Endothelial cell (in vitro differentiated cells): ENCODE data around the gene GPD1. TPM values are rescaled to one million over a fixed set of nuclear protein-coding genes. Genes with fewer than 3 reads are reported as not detected.

Experiments used
- DNase-seq: peaks from one replicate; pipeline ENCODE4 v3.0.0; 2021; ENCODE audit warnings: low spot score
- H3K27ac Mint-ChIP-seq: one replicate; pipeline ENCODE4 v1.8.0; 2021; ENCODE audit warnings: mixed read lengths, inconsistent platforms; ENCODE audit not compliant: unreplicated experiment
- H3K27me3 Mint-ChIP-seq: one replicate; pipeline ENCODE4 v1.8.0; 2021; ENCODE audit warnings: mild to moderate bottlenecking, moderate library complexity, mixed read lengths, inconsistent platforms; ENCODE audit not compliant: unreplicated experiment
- H3K36me3 Mint-ChIP-seq: one replicate; pipeline ENCODE4 v1.8.0; 2021; ENCODE audit warnings: mild to moderate bottlenecking, low read depth, mixed read lengths, inconsistent platforms; ENCODE audit not compliant: unreplicated experiment
- H3K4me1 Mint-ChIP-seq: one replicate; pipeline ENCODE4 v1.8.0; 2021; ENCODE audit warnings: mild to moderate bottlenecking, mixed read lengths, inconsistent platforms; ENCODE audit not compliant: unreplicated experiment
- H3K4me3 Mint-ChIP-seq: one replicate; pipeline ENCODE4 v1.8.0; 2021; ENCODE audit warnings: mild to moderate bottlenecking, mixed read lengths, inconsistent platforms; ENCODE audit not compliant: unreplicated experiment
- H3K9me3 Mint-ChIP-seq: one replicate; pipeline ENCODE4 v1.8.0; 2021; ENCODE audit warnings: mixed read lengths, inconsistent platforms; ENCODE audit not compliant: unreplicated experiment
- CTCF ChIP-seq: fragments of 200-600 bp; sonication (generic); IDR thresholded peaks from one replicate; pipeline ENCODE4 v1.5.0; 2021; ENCODE audit warnings: antibody characterized with exemption; ENCODE audit not compliant: unreplicated experiment
- total RNA-seq: library from RNA; stranded (reverse); fragmentation: NEBNext Ultra II Directional; extraction: Animal tissue kit (Norgen Biotek cat#: 25700); gene quantifications from one replicate; pipeline ENCODE4 v1.2.1, GENCODE V29; 2021; ENCODE audit not compliant: unreplicated experiment

The GPD1 gene
- total RNA-seq, 1 donor from 2014 or later, result not detected

GRCh38 chr12:50085615-50086072, 18.2 kb upstream of the GPD1 start:
- Mint-ChIP-seq H3K27me3 (peaks cover 3% of the 10 kb centered on the region), H3K4me3 (peak overlapping the region; percentile 95), H3K36me3 (peaks cover 4% of the 10 kb centered on the region), H3K9me3 (no peaks in the 10 kb centered on the region), H3K27ac (peak overlapping the region; percentile 91), H3K4me1 (peaks cover 14% of the 10 kb centered on the region)
- TF ChIP-seq CTCF, result no peak
- no peak for DNase-seq

- peaks cover 7% of the 10 kb centered on the region for H3K36me3 Mint-ChIP-seq
- no peaks in the 10 kb centered on the region for H3K9me3 Mint-ChIP-seq
- peaks cover 14% of the 10 kb centered on the region for H3K4me1 Mint-ChIP-seq
- TF ChIP-seq CTCF, result no peak
- no peak for DNase-seq
- H3K4me3 Mint-ChIP-seq, result peak overlapping the region; percentile 95
- H3K27ac Mint-ChIP-seq, result no peak overlapping the region
- H3K27me3 Mint-ChIP-seq, result peaks cover 3% of the 10 kb centered on the region
Measured at GRCh38 chr12:50086148-50086547, 17.7 kb upstream of the GPD1 start.

GRCh38 chr12:50087151-50087550, 16.7 kb upstream of the GPD1 start:
- Mint-ChIP-seq H3K4me3 (no peak overlapping the region), H3K36me3 (peaks cover 11% of the 10 kb centered on the region), H3K4me1 (peaks cover 14% of the 10 kb centered on the region), H3K9me3 (no peaks in the 10 kb centered on the region), H3K27me3 (peaks cover 1% of the 10 kb centered on the region), H3K27ac (no peak overlapping the region)
- DNase-seq, result no peak
- TF ChIP-seq CTCF, result no peak

GRCh38 chr12:50087995-50088394, 15.8 kb upstream of the GPD1 start:
- no peak for TF ChIP-seq CTCF
- Mint-ChIP-seq H3K36me3 (peaks cover 11% of the 10 kb centered on the region), H3K9me3 (no peaks in the 10 kb centered on the region), H3K27ac (no peak overlapping the region), H3K4me1 (peaks cover 14% of the 10 kb centered on the region), H3K4me3 (no peak overlapping the region), H3K27me3 (peaks cover 1% of the 10 kb centered on the region)
- DNase-seq, result no peak

GRCh38 chr12:50088577-50089335, 15.1 kb upstream of the GPD1 start:
- peaks cover 1% of the 10 kb centered on the region for H3K27me3 Mint-ChIP-seq
- peak; percentile 70 for TF ChIP-seq CTCF
- peaks cover 11% of the 10 kb centered on the region for H3K36me3 Mint-ChIP-seq

More at GRCh38 chr12:50088577-50089335, 15.1 kb upstream of the GPD1 start:
- H3K4me1 Mint-ChIP-seq, result peaks cover 12% of the 10 kb centered on the region
- no peak overlapping the region for H3K27ac Mint-ChIP-seq
- peak; percentile 46 for DNase-seq
- H3K4me3 Mint-ChIP-seq, result peak overlapping the region; percentile 30
- no peaks in the 10 kb centered on the region for H3K9me3 Mint-ChIP-seq
